Neural progenitor cell (in vitro differentiated cells): Measurements from ENCODE around the gene CDC25C. TPM values are rescaled to one million over a fixed set of nuclear protein-coding genes. Genes with fewer than 3 reads are reported as not detected.
A peak's percentile ranks its signal among the peaks of the same experiment; 100 is the strongest.

ENCODE experiments used
- DNase-seq: peaks from one replicate; pipeline ENCODE4 v3.0.0-alpha.2; 2016; ENCODE audit warnings: low spot score
- H2AFZ ChIP-seq: fragments of 200-600 bp; sonication (generic); replicated peaks from 2 replicates; pipeline ENCODE4 v1.6.1; 2016; ENCODE audit warnings: antibody characterized with exemption
- H3F3A ChIP-seq: fragments of 200-600 bp; sonication (generic); 2 replicates; pipeline ENCODE4 v1.6.1; 2016; ENCODE audit warnings: antibody characterized with exemption, low read depth
- H3K27ac ChIP-seq: fragments of 200-600 bp; sonication (generic); 2 replicates; pipeline ENCODE4 v1.5.1; 2016; ENCODE audit warnings: mild to moderate bottlenecking
- H3K27me3 ChIP-seq: fragments of 200-600 bp; sonication (generic); 2 replicates; pipeline ENCODE4 v1.6.1; 2016; ENCODE audit warnings: mild to moderate bottlenecking, moderate library complexity
- H3K36me3 ChIP-seq: fragments of 200-600 bp; sonication (generic); 2 replicates; pipeline ENCODE4 v1.5.1; 2016
- H3K4me1 ChIP-seq: fragments of 200-600 bp; sonication (generic); 2 replicates; pipeline ENCODE4 v1.6.1; 2016; ENCODE audit warnings: mixed run types
- H3K4me2 ChIP-seq: fragments of 200-600 bp; sonication (generic); 2 replicates; pipeline ENCODE4 v1.6.1; 2016
- H3K4me3 ChIP-seq: fragments of 200-600 bp; sonication (generic); 2 replicates; pipeline ENCODE4 v1.5.1; 2016
- H3K79me2 ChIP-seq: fragments of 200-600 bp; sonication (generic); 2 replicates; pipeline ENCODE4 v1.6.1; 2016; ENCODE audit warnings: low read depth
- H3K9ac ChIP-seq: fragments of 200-600 bp; sonication (generic); 2 replicates; pipeline ENCODE4 v1.6.1; 2016
- H3K9me3 ChIP-seq: fragments of 200-600 bp; sonication (generic); 2 replicates; pipeline ENCODE4 v1.5.1; 2016; ENCODE audit warnings: low read depth
- H4K20me1 ChIP-seq: fragments of 200-600 bp; sonication (generic); 2 replicates; pipeline ENCODE4 v1.6.1; 2016; ENCODE audit warnings: low read depth
- H3K27ac Mint-ChIP-seq: 3 replicates; pipeline ENCODE4 v1.8.0; 2021; ENCODE audit warnings: mixed read lengths
- H3K27me3 Mint-ChIP-seq: 2 replicates; pipeline ENCODE4 v1.8.0; 2022; ENCODE audit warnings: low read depth, mild to moderate bottlenecking, inconsistent platforms, moderate library complexity, mixed read lengths; ENCODE audit not compliant: insufficient read depth
- H3K36me3 Mint-ChIP-seq: 3 replicates; pipeline ENCODE4 v1.8.0; 2021; ENCODE audit warnings: mixed read lengths
- H3K4me1 Mint-ChIP-seq: 3 replicates; pipeline ENCODE4 v1.8.0; 2021; ENCODE audit warnings: mixed read lengths
- H3K4me3 Mint-ChIP-seq: 3 replicates; pipeline ENCODE4 v1.8.0; 2021; ENCODE audit warnings: mild to moderate bottlenecking, moderate library complexity, mixed read lengths
- H3K9me3 Mint-ChIP-seq: 3 replicates; pipeline ENCODE4 v1.8.0; 2020; ENCODE audit warnings: mixed read lengths
- EZH2 ChIP-seq: fragments of 200-600 bp; sonication (generic); IDR thresholded peaks from 2 replicates; pipeline ENCODE4 v1.6.1; 2017; ENCODE audit warnings: antibody characterized with exemption, mild to moderate bottlenecking, moderate library complexity
- EZH2phosphoT487 ChIP-seq: fragments of 200-600 bp; sonication (generic); IDR thresholded peaks from 2 replicates; pipeline ENCODE4 v1.6.1; 2017; ENCODE audit warnings: antibody characterized with exemption
- total RNA-seq: library from RNA; depleted of rRNA; stranded (reverse); fragments of >200 nt; gene quantifications from 2 replicates; pipeline ENCODE4 v1.2.3, GENCODE V29; 2015; ENCODE audit warnings: low replicate concordance
- TF ChIP-seq, protein P1 (sequence below): fragments of 200-600 bp; sonication (generic); IDR thresholded peaks from 2 replicates; pipeline ENCODE4 v1.5.1; 2017; ENCODE audit warnings: antibody characterized with exemption, mild to moderate bottlenecking

Gene CDC25C
- 45.8 and 48.6 TPM in 2 replicates for total RNA-seq

DNA sequence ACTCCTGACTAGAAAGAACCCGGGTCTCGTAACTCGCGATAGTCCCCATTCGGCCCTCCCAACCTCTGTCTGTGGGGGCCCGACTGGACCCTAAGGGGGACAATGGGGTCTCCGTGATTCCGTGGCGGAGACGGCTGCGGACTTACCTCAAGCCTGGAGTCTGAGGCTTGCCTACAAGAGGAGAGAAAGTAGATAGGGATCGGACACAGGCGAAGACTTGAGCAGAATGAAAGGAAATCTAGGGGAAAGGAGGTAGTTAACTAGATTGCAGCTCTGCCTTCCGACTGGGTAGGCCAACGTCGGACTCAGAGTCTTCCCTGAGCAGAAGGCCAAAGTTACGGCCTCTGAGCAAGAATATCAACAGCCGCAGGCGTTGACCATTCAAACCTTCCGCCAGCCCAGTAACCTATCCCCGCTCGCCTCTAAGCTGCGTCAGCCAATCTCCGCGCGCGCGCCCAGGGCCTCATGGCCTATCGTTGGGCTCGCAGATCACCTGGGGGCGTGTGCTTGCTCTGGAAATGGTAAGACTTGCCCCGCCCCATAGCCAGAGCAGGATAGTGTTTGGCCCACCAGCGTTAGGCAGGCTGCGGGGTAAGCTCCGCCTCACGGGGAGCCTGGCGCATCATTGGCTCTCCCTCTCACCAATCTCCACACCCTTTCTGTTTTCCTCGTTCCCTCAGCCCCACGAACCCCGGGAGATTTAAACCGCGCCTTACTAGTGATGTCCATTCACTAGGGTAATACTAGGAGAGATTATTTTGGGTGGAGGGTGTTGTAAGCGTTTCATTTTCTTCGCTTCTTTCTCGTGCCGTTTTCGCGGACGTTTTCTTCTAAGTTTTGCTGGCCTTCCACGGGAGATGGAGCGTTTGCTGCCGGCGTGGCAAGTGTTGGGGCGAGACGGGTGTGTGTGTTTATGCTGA, at the start of gene CDC25C:
Gene CDC25C, minus strand, starts transcription at position 356 of the 920 bp plus-strand sequence. CDS start 624 bp downstream, outside the sequence.
- Histone ChIP-seq H3K79me2 (peaks cover 25% of the 10 kb centered on the region), H3K4me2 (peak within 1 kb of the TSS; percentile 88), H3K36me3 (peaks cover 5% of the 10 kb centered on the region), H3K4me3 (peak within 1 kb of the TSS; percentile 78), H3K27me3 (no peaks in the 10 kb centered on the region), H3K4me1 (peaks cover 15% of the 10 kb centered on the region), H3K27ac (no peak within 1 kb of the TSS), H3F3A (peaks cover 10% of the 10 kb centered on the region), H4K20me1 (no peaks in the 10 kb centered on the region), H2AFZ (peak within 1 kb of the TSS; percentile 96), H3K9me3 (no peaks in the 10 kb centered on the region), H3K9ac (peak within 1 kb of the TSS; percentile 71)
- peaks cover 5% of the 10 kb centered on the region for H3K36me3 Mint-ChIP-seq
- H3K9me3 Mint-ChIP-seq: no peaks in the 10 kb centered on the region
- H3K27ac Mint-ChIP-seq: peak within 1 kb of the TSS; percentile 99
- H3K4me1 Mint-ChIP-seq: peaks cover 26% of the 10 kb centered on the region
- peaks cover 4% of the 10 kb centered on the region for H3K27me3 Mint-ChIP-seq
- peak within 1 kb of the TSS; percentile 92 for H3K4me3 Mint-ChIP-seq
- TF ChIP-seq EZH2 (no peak), EZH2phosphoT487 (no peak)
- TF ChIP-seq, protein P1, sequence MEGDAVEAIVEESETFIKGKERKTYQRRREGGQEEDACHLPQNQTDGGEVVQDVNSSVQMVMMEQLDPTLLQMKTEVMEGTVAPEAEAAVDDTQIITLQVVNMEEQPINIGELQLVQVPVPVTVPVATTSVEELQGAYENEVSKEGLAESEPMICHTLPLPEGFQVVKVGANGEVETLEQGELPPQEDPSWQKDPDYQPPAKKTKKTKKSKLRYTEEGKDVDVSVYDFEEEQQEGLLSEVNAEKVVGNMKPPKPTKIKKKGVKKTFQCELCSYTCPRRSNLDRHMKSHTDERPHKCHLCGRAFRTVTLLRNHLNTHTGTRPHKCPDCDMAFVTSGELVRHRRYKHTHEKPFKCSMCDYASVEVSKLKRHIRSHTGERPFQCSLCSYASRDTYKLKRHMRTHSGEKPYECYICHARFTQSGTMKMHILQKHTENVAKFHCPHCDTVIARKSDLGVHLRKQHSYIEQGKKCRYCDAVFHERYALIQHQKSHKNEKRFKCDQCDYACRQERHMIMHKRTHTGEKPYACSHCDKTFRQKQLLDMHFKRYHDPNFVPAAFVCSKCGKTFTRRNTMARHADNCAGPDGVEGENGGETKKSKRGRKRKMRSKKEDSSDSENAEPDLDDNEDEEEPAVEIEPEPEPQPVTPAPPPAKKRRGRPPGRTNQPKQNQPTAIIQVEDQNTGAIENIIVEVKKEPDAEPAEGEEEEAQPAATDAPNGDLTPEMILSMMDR: no peak
- DNase-seq: peak; percentile 100

DNA sequence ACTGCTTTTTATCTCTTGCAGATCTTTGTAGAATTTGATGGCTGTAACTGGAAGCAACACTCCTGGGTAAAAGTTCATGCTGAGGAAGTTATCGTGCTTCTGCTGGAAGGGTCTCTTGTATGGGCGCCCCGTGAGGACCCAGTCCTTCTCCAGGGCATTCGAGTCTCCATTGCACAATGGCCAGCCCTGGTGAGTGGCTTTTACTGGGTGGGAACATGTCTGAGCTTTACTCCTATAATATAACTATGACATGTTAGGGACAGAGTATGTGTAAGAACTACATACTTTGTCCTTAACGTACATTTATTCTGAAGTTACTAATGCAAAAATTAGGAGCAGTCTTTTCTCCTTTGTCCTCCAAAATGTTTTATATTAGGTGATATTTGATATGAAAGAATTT, 41.0 kb upstream of the CDC25C start:
- Histone ChIP-seq H3K4me2 (no peak overlapping the region), H3K27ac (no peak overlapping the region), H3K4me1 (no peaks in the 10 kb centered on the region), H3K9ac (peak overlapping the region; percentile 19), H3F3A (no peaks in the 10 kb centered on the region), H3K79me2 (peaks cover 68% of the 10 kb centered on the region), H3K9me3 (no peaks in the 10 kb centered on the region), H2AFZ (no peak overlapping the region), H3K36me3 (peaks cover 4% of the 10 kb centered on the region), H4K20me1 (peaks cover 49% of the 10 kb centered on the region), H3K4me3 (no peak overlapping the region), H3K27me3 (no peaks in the 10 kb centered on the region)
- no peaks in the 10 kb centered on the region for H3K27me3 Mint-ChIP-seq
- TF ChIP-seq EZH2 (no peak), EZH2phosphoT487 (no peak)
- TF ChIP-seq, protein P1: no peak
- H3K4me1 Mint-ChIP-seq: no peaks in the 10 kb centered on the region
- no peak for DNase-seq
- H3K4me3 Mint-ChIP-seq: no peak overlapping the region
- H3K27ac Mint-ChIP-seq: no peak overlapping the region
- H3K9me3 Mint-ChIP-seq: no peaks in the 10 kb centered on the region
- H3K36me3 Mint-ChIP-seq: peaks cover 15% of the 10 kb centered on the region

DNA sequence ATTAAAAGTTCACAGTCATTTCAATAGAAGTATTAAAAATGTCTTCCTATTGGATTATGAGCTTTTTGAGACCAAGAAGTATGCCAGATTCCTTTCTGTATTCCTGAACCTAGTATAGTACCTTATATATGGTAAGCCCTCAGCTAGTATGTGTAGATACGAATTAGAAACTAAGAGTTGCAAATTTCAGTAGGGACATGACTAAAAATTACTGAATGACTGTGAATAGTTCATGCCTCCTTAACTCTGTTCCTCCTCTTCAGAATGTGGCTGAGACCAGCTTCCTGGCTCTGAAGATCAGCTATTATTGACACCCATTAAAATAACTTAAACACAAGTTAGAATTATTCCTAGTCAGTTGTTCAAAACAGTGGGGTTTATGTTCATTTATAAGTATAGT, 40.6 kb upstream of the CDC25C start:
- no peak overlapping the region for H3K27ac Mint-ChIP-seq

More for the DNA sequence above, 40.6 kb upstream of the CDC25C start:
- Mint-ChIP-seq H3K4me3 (no peak overlapping the region), H3K36me3 (peaks cover 11% of the 10 kb centered on the region), H3K27me3 (no peaks in the 10 kb centered on the region), H3K4me1 (no peaks in the 10 kb centered on the region), H3K9me3 (no peaks in the 10 kb centered on the region)
- Histone ChIP-seq H3K4me3 (no peak overlapping the region), H2AFZ (no peak overlapping the region), H3K27me3 (no peaks in the 10 kb centered on the region), H3K9ac (no peak overlapping the region), H3K9me3 (no peaks in the 10 kb centered on the region), H3K27ac (no peak overlapping the region), H3K4me1 (no peaks in the 10 kb centered on the region), H3K4me2 (no peak overlapping the region), H3K79me2 (peaks cover 72% of the 10 kb centered on the region), H3F3A (no peaks in the 10 kb centered on the region), H3K36me3 (peaks cover 4% of the 10 kb centered on the region), H4K20me1 (peaks cover 53% of the 10 kb centered on the region)
- TF ChIP-seq, protein P1: no peak
- TF ChIP-seq EZH2 (no peak), EZH2phosphoT487 (no peak)
- DNase-seq: no peak
